Caco-2 (cell line): ENCODE data around the gene HAPLN3. TPM values are rescaled to one million over a fixed set of nuclear protein-coding genes. Genes with fewer than 3 reads are reported as not detected.

Experiments used
- BruUV-seq: library from RNA; stranded (reverse); fragments of 400-500 nt; replicated peaks from 2 replicates; lab custom pipeline; 2021; lab: Mats Ljungman, UMichigan
- CTCF ChIA-PET: fragments of 300-600 bp; sonication (Branson Sonifier 250); formaldehyde crosslinking; loops from one replicate; lab custom pipeline; 2022; ENCODE audit warnings: antibody characterized with exemption; lab: Charles Lee
- POLR2A ChIA-PET: fragments of 300-600 bp; sonication (Branson Sonifier 250); formaldehyde crosslinking; loops from one replicate; lab custom pipeline; 2022; ENCODE audit warnings: antibody characterized with exemption; lab: Charles Lee
- DNase-seq, 2 experiments: peaks; one replicate each; pipeline versions ENCODE4 v3.0.0 to v3.0.0-alpha.2; 2020 to 2022
- H3K27me3 ChIP-seq: replicated peaks from 2 replicates; pipeline ENCODE4 v1.6.0; 2011; ENCODE audit warnings: low read length; ENCODE audit not compliant: control insufficient read depth, insufficient read depth
- H3K36me3 ChIP-seq: 2 replicates; pipeline ENCODE4 v1.5.1; 2011; ENCODE audit warnings: low read length; ENCODE audit not compliant: control insufficient read depth, insufficient read depth
- H3K4me1 ChIP-seq: fragments of 250-450 bp; sonication (Bioruptor Pico); 2 replicates; pipeline ENCODE4 v1.5.1; 2020; ENCODE audit warnings: mild to moderate bottlenecking
- H3K4me3 ChIP-seq: 2 replicates; pipeline ENCODE4 v1.5.1; 2011; ENCODE audit warnings: low read depth, mild to moderate bottlenecking, control low read depth, low read length
- H3K9me3 ChIP-seq: fragments of 250-450 bp; sonication (Bioruptor Pico); 2 replicates; pipeline ENCODE4 v1.5.1; 2020; ENCODE audit warnings: mild to moderate bottlenecking, moderate library complexity
- H3K27ac Mint-ChIP-seq: one replicate; pipeline ENCODE4 v1.8.0; 2022; ENCODE audit warnings: mixed read lengths; ENCODE audit not compliant: unreplicated experiment
- H3K27me3 Mint-ChIP-seq: one replicate; pipeline ENCODE4 v1.8.0; 2022; ENCODE audit warnings: mixed read lengths; ENCODE audit not compliant: insufficient read depth, unreplicated experiment
- H3K36me3 Mint-ChIP-seq: one replicate; pipeline ENCODE4 v1.8.0; 2022; ENCODE audit warnings: mild to moderate bottlenecking, mixed read lengths; ENCODE audit not compliant: insufficient read depth, unreplicated experiment
- H3K4me1 Mint-ChIP-seq: one replicate; pipeline ENCODE4 v1.8.0; 2022; ENCODE audit warnings: low read depth, mixed read lengths; ENCODE audit not compliant: unreplicated experiment
- H3K4me3 Mint-ChIP-seq: one replicate; pipeline ENCODE4 v1.8.0; 2022; ENCODE audit warnings: mild to moderate bottlenecking, moderate library complexity, mixed read lengths; ENCODE audit not compliant: unreplicated experiment
- H3K9me3 Mint-ChIP-seq: one replicate; pipeline ENCODE4 v1.8.0; 2022; ENCODE audit warnings: mixed read lengths; ENCODE audit not compliant: unreplicated experiment
- intact Hi-C: fragments of 100-400 bp; cut with micrococcal nuclease; formaldehyde crosslinking; loops from one replicate; pipeline ENCODE4 v1.10.0; 2022; ENCODE audit not compliant: unreplicated experiment
- total RNA-seq: library from RNA; stranded (reverse); gene quantifications from 2 replicates; pipeline ENCODE4 v1.2.3, GENCODE V29; 2022
- TF ChIP-seq, protein P1 (sequence below), 2 experiments: fragments of 200-600 bp in 1 of 2; IDR thresholded peaks; 1 replicate in 1 of 2; 2 replicates in 1 of 2; pipeline versions ENCODE4 v1.5.1 to v1.8.0; 2011 to 2022; ENCODE audit warnings: antibody characterized with exemption in 1 of 2, control low read depth in 1 of 2, inconsistent platforms in 1 of 2, low read depth in 1 of 2, low read length in 1 of 2, mild to moderate bottlenecking in 1 of 2, moderate library complexity in 1 of 2; ENCODE audit not compliant: insufficient read depth in 1 of 2, severe bottlenecking in 1 of 2, unreplicated experiment in 1 of 2

HAPLN3 gene
- total RNA-seq, 1 experiment from 2014 or later, result 16.7 TPM

DNA sequence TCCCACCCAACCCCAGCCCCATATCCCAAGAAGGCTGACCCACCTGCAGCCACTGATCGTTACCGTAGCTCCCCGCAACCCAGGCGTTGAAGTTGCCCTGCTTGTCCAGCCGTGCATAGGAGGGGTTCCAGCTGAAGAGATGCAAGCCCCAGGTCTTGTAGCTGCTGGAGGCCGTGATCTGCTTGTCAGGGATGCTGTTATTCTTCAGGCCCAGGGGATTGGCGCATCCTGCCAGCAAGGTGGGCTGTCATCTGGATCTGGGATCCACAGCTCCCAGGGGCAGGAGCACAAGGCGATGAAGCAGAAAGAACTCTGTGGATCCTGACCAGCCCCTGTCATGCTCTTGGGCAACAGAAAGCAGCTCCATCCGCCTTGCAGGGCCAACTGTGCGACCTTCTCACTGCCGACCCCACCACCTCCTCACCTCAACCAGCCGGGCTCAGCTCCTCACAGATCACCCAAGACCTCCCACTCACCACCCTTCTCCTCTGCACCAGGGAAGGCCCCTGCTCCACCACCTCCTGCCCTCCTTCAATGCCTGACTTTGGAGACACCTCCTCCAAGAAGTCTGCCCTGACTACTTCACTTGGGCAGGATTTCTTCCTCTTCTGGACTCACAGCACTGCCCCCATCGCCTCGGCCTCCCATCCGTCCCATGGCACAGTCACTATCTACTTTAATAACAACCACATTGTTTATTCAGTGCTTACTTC is 6.3 kb upstream of the HAPLN3 start:
- POLR2A ChIA-PET, result no interaction called here
- intact Hi-C loops, result loop anchor here (5.0 kb wide), 1 partner anchor 271 kb away; no protein-coding TSS in a partner anchor
- Histone ChIP-seq H3K4me3 (no peak overlapping the region), H3K36me3 (peaks cover 6% of the 10 kb centered on the region), H3K27me3 (no peaks in the 10 kb centered on the region), H3K4me1 (peaks cover 14% of the 10 kb centered on the region; the same call in 1 of the 2 replicates), H3K9me3 (no peaks in the 10 kb centered on the region)
- DNase-seq, result no peak
- Mint-ChIP-seq H3K4me3 (no peak overlapping the region), H3K27ac (peak overlapping the region; percentile 74), H3K9me3 (no peaks in the 10 kb centered on the region), H3K4me1 (peaks cover 17% of the 10 kb centered on the region), H3K36me3 (peaks cover 76% of the 10 kb centered on the region), H3K27me3 (no peaks in the 10 kb centered on the region)
- CTCF ChIA-PET, result no interaction called here
- BruUV-seq, result no TSS peak
- TF ChIP-seq, protein P1, sequence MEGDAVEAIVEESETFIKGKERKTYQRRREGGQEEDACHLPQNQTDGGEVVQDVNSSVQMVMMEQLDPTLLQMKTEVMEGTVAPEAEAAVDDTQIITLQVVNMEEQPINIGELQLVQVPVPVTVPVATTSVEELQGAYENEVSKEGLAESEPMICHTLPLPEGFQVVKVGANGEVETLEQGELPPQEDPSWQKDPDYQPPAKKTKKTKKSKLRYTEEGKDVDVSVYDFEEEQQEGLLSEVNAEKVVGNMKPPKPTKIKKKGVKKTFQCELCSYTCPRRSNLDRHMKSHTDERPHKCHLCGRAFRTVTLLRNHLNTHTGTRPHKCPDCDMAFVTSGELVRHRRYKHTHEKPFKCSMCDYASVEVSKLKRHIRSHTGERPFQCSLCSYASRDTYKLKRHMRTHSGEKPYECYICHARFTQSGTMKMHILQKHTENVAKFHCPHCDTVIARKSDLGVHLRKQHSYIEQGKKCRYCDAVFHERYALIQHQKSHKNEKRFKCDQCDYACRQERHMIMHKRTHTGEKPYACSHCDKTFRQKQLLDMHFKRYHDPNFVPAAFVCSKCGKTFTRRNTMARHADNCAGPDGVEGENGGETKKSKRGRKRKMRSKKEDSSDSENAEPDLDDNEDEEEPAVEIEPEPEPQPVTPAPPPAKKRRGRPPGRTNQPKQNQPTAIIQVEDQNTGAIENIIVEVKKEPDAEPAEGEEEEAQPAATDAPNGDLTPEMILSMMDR (IDR thresholded peaks at IDR 0.05; ENCODE audit: insufficient read depth in 1 of 2, low read depth in 1 of 2, low read length in 1 of 2, severe bottlenecking in 1 of 2, unreplicated experiment in 1 of 2), result no peak

GRCh38 chr15:88900982-88901418 is 5.7 kb upstream of the HAPLN3 start:
- CTCF ChIA-PET, result no interaction called here
- Mint-ChIP-seq H3K9me3 (no peaks in the 10 kb centered on the region), H3K4me1 (peaks cover 17% of the 10 kb centered on the region), H3K27me3 (no peaks in the 10 kb centered on the region), H3K27ac (no peak overlapping the region), H3K36me3 (peaks cover 74% of the 10 kb centered on the region), H3K4me3 (no peak overlapping the region)
- Histone ChIP-seq H3K4me1 (peaks cover 14% of the 10 kb centered on the region; the same call in 1 of the 2 replicates), H3K36me3 (peaks cover 4% of the 10 kb centered on the region), H3K9me3 (no peaks in the 10 kb centered on the region), H3K27me3 (no peaks in the 10 kb centered on the region), H3K4me3 (no peak overlapping the region)
- BruUV-seq, result no TSS peak
- intact Hi-C loops, result loop anchor here (5.0 kb wide), 1 partner anchor 271 kb away; no protein-coding TSS in a partner anchor
- POLR2A ChIA-PET, result no interaction called here
- TF ChIP-seq, protein P1 (IDR thresholded peaks at IDR 0.05; ENCODE audit: insufficient read depth in 1 of 2, low read depth in 1 of 2, low read length in 1 of 2, severe bottlenecking in 1 of 2, unreplicated experiment in 1 of 2), result no peak
- no peak for DNase-seq

- peaks cover 4% of the 10 kb centered on the region for H3K36me3 ChIP-seq
- TF ChIP-seq, protein P1 (IDR thresholded peaks at IDR 0.05; ENCODE audit: insufficient read depth in 1 of 2, low read depth in 1 of 2, low read length in 1 of 2, severe bottlenecking in 1 of 2, unreplicated experiment in 1 of 2), result no peak
- H3K27me3 ChIP-seq, result no peaks in the 10 kb centered on the region
- H3K4me1 ChIP-seq, result peaks cover 13% of the 10 kb centered on the region; the same call in 1 of the 2 replicates
- H3K4me3 Mint-ChIP-seq, result no peak overlapping the region
- intact Hi-C loops, result loop anchor here (5.0 kb wide), 1 partner anchor 272 kb away; no protein-coding TSS in a partner anchor
- peaks cover 17% of the 10 kb centered on the region for H3K4me1 Mint-ChIP-seq
- no peak overlapping the region for H3K27ac Mint-ChIP-seq
- no peaks in the 10 kb centered on the region for H3K27me3 Mint-ChIP-seq
- no peak overlapping the region for H3K4me3 ChIP-seq
- DNase-seq, result no peak
- no TSS peak for BruUV-seq
- H3K9me3 Mint-ChIP-seq, result no peaks in the 10 kb centered on the region
- no peaks in the 10 kb centered on the region for H3K9me3 ChIP-seq
- CTCF ChIA-PET, result interaction anchor here (0.7 kb wide), 1 partner anchor 278 kb away, joined by 3 read pairs; no protein-coding TSS in a partner anchor
- POLR2A ChIA-PET, result no interaction called here
- peaks cover 72% of the 10 kb centered on the region for H3K36me3 Mint-ChIP-seq
Observed at GRCh38 chr15:88900309-88900981, 5.1 kb upstream of the HAPLN3 start.
